GM18870 (cell line): ENCODE results near the gene AKAP13.

ENCODE experiments used
- ATAC-seq: cut with Tn5 transposase; IDR thresholded peaks from one replicate; pipeline ENCODE4 v1.9.1; 2021; ENCODE audit warnings: moderate library complexity; ENCODE audit not compliant: unreplicated experiment

Gene AKAP13

DNA sequence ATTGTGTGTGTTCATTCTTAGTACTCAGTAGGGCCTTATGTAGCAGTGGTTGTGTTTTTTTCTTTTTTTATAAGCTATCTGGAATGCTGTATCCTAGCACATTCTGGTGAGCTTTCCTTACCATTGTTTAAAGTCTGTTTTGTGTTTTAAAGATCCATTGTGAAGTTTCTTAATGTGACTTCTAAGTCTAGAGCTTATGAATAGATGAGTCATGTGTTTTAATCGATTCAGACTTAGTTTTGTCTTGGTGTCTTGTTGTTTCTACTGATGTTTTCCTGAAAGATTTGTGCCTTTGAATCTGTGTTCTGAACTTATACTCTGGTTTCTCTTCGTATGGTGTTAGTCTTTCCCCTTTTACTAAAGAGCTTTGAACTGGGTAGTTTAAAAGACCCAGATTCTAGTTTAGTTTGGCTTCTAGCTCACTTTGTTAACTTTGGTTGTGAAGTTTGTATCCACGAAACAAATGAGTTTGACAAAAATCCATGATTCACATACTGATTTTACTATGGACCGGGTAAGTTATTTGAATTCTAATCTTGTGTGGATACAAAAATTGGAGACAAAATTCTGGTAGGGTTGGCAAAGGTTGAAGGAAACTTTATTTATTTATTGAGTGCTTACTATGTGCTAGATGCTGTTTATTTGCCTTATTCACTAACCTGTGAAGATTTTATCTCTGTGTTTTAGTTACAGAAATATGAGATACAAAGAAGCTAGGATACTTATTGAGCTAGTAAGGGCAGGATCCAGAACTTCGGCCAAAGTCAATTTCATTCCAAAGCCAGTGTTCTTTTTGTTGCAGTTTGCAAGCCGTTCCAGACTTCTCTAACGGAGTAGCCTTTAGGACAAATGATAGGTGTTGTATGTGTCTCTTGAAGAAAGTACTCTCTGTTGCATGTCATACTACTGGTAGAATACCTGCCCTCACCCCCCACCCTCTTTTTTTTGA is 24.8 kb downstream of the AKAP13 start:
- ATAC-seq, result no peak

DNA sequence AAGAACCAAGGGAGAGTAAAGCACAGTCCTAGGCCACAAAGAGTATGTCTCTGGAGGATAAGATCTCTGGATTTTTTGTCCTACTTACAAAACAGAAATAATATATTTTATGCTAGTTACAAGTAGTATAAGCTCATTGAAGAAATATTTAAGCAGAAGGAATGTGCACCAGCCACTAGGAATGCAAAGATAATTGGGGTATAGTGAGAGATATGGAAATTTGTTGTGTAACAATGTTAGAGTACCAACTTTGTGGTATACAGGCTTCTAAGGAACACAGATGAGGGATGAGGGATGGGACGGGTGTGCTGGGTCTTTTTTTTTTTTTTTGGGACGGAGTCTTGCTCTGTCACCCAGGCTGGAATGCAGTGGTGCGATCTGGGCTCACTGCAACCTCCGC is 26.5 kb downstream of the AKAP13 start:
- no peak for ATAC-seq

DNA sequence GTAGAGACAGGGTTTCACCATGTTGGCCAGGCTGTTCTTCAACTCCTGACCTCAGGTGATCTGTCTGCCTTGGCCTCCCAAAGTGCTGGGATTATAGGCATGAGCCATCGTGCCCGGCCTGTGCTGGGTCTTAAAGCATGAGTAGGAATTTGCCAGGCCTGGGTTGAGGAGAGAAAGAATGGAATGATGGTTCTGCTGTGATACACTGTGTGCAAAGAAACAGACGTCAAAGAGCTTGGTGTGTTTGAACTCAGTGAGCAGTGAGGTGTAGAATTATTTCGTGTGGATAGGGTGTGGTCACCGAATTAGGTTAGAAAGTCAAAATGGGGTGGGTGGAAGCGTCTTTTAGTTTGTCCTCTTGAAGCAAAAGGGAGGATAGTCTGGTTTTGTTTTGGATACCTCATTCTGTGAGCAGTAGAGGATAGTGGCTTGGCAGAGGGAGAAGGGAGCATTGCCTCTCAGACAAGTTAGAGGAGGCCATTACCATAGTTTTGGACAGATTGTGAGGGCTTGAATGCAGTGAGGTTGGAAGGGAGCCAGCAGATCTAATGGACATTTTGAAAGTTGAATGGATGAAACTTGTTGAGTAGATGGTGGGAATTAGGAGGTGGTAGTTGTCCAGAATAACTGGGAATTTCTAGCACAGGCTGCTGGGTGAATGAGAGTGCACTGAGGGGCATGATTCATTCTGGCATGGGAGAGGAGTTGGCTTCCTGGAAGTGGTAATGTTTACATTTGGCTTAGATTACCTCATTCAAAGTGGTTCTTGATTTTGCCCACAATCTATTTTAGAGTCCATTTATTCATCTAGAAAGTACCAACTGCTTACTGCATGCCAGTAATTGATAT is 27.2 kb downstream of the AKAP13 start:
- peak; percentile 68 for ATAC-seq

DNA sequence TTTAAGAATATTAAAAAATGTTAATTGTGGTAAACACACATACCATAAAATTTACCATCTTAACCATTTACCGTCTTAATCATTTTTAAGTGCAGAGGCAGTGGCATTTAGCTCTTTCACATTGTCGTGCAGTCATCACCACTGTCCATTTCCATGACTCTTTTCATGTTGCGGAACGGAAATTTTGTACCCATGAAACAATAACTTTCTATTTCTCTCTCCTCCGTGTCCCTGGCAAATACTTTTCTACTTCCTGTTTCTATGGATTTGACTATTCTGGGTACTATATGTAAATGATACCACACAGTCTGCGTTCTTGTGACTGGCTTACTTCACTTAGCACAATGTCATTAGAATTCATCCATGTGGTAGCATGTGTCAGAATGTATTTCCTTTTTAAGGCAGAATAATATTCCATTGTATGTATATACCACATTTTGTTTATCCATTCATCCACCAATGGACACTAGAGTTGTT is 27.9 kb downstream of the AKAP13 start:
- peak; percentile 56 for ATAC-seq

DNA sequence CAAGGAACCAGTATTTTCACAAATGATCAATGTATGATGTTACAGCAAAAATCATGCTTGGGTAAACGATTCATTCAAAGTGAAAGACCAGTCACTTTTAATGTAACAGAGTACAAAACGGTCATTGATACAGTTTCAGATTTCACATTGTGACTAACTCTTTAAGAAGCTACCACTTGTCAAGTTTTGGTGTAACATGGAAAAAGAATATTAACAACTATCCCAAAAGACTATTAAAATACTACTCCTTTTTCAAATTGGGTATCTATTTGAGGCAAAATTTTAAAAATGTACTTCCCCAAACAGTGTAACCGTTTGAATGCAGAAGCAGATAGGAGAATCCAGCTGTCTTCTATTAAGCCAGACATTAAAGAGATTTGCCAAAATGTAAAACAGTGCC is 31.7 kb downstream of the AKAP13 start:
- no peak for ATAC-seq

DNA sequence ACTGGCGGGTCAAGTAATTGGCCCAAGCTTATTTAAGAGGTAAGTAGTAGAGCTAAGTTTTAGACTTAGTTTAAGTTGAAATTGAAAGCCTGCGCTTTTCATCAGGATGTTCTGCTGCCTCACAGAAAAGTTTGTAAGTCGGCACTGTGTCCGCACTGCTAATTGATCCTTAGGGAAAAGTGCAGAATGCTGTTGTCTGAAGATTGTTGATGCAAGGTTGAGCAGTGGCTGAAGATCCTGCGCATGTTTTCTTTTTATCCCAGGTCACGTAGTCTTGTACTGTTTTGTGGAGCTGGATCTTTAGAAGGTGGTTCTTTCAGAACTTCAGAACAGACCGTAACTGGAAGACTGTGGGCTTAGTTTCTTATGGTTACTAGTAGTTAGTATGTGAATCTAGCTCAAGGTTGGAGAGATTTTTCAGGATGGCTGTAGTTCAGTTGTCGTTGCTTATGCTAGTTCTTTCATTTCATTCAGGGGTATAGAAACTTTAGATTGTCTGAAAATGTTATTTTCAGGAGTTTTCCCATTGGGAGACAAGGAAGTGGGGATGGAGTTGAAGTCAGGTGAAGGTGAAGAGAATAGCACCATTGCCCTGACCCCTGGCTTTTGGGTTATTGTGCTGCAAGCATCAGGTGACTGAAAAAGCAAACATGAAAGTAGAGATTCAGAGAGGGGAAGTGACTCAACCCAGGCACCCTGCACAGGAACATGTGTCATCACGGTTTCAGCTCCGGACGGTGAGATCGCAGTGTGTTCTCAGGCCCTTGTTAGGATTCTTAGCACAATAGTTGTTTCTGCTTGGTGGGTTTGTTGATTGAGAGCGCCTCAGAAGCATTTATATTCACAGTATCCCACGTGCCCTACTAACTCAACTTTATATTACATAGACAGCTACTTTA is 32.8 kb downstream of the AKAP13 start:
- peak; percentile 98 for ATAC-seq

DNA sequence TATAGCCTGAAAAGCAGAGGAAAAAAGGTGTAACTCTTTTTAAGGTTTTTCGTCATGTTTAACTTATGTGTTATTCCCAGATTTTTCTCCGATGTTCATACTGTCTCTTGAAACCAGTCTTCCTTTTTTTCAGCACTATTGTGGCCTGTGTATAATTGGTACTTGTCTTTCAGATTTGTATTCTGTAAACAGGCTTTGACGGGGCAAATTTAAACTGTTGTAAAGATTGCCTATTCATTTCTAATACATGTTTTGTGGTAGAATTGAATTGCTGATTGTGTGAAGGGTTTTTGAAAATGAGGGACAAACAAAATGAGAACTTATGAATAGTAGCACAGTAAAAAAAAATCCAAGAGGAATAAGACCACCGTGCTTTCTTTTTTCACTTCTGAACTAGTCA is 33.6 kb downstream of the AKAP13 start:
- ATAC-seq, result no peak

DNA sequence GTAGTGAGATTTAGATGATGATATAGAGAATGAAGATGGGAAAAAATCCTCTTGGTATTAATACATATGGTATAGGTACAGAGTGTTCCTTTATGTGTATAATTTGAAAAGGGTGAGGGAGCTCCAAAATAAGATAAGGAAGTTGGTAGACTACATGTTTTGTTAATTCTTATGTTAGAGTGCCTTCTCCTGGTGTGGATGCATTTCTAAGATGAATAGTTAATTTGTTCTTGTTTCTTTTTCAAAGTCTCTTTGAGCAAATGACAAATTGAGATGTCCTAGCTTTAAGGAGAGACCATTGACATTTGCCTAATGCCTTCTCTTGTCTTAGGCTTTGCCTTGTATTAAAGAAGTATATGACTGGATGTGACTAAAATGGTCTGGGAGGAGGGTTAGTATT is 34.1 kb downstream of the AKAP13 start:
- ATAC-seq, result no peak

DNA sequence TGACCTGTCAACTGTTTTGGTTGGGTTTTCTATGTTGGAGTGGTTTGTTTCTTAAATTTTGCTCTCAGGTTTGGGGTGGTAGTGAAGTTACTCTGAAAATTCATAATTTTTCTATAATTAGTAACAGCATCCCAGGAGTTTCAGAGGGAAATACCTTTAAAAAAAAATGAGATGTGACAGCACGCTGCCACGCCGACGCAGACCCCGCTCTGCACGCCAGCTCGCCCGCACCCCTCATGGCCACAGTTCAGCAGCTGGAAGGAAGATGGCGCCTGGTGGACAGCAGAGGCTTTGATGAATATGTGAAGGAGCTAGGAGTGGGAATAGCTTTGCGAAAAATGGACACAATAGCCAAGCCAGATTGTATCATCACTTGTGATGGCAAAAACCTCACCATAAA is 34.6 kb downstream of the AKAP13 start:
- ATAC-seq, result no peak

DNA sequence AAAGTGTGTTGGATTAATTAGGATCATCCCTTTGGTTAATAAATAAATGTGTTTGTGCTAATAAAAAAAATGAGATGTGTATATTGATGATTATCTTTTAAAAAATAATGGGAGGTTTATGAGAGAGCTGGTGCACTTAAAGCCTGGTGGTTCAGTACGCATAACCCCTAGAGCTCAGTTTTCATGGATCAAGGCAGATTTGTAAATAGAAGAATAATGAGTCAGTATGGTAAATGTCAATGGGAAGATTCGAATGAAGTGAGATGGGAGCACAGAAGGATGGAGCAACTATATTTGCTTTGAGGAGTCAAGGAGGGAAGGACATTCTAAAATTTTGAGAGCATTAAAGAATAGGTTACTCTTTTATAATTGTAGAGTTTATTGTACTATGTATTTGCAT is 35.4 kb downstream of the AKAP13 start:
- ATAC-seq, result no peak

DNA sequence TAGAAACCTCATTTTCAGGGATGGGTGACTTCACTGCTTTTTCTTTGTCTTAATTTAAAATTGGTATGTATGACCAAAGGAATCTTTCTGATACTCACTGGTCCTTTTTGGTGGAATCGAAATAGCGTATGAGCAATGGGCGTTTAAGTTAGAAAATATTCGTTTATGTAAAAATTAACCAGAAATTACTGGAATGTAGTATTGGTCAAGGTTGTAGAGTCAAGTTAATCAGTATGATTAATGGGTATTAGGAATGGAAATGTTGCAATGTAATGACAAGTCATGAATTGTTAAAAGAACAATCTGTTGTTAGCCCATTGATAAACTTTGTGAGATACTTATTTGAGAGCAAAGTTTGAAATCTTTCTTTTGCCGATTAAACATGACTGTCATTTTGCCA is 36.9 kb downstream of the AKAP13 start:
- ATAC-seq, result no peak

DNA sequence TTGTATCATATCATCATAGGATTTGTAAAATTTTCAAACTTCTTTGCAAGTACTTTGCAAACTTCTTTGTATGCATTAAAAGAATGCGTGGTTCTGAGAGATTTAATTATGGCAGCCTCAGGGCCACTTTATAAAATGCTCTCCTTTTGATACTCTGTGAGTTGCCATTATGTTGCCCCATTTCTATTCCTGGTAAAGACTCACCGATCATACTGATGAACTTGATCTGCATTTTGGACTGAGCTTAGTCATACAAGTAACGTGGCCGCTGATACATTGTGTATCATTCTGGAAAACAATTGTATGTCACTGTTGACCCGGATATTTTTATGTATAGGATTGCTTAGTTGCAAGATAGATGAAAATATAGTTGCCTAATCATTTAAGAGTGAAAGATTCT is 38.8 kb downstream of the AKAP13 start:
- no peak for ATAC-seq

DNA sequence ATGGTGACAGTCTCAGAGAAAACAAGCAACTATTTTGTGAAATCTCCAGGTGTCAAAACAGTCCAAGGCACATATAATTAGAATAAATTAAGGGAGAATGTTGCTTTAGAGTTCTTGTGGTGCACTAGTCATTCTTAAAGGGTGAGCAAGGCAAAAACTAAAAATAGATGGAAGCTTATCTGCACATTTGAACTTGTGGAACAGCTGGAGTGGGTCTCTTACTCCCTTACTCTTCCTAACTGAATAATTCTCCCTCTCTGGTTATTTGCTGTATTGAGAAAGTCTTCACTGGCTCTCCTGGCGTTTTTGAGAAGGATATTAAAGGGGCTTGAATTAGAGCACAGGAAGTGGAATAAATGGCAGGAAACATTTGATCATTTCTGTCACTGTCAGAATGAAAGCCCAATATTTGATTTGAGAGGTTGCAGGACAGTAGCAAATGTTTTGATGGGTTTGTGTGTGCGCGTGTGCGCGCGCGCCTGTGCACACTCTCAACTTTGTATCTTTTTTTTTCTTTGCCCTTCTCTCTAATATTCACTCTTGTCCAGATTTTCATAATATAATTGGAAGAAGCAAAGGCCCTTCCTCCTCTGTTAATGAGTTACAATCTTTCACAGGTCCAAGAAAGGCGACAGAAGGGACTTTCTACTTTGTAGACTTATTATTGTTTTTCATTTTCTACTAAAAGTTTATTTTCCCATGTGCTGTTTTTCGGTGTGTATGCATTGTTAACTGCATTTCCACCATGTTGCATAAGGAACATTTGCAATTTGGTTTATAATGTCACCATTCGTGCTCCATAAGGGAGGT is 40.9 kb downstream of the AKAP13 start:
- no peak for ATAC-seq

DNA sequence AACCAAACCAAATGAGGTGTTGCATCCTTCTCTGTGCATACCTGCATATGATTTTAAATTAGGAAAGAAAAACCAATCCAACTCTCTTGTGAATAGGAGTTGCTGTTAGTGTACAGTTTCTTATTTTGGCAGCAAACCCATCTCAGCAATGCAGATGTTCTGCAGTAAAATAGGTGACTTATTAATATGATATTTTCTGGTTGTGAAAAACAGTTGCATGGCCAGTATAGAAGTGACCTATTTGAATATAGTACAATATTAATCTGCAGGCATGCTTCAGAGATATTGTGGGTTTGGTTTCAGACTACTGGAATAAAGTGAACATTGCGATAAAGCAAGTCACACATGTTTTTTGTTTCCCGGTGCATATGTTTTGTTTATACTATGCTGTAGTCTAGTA is 42.2 kb downstream of the AKAP13 start:
- no peak for ATAC-seq

DNA sequence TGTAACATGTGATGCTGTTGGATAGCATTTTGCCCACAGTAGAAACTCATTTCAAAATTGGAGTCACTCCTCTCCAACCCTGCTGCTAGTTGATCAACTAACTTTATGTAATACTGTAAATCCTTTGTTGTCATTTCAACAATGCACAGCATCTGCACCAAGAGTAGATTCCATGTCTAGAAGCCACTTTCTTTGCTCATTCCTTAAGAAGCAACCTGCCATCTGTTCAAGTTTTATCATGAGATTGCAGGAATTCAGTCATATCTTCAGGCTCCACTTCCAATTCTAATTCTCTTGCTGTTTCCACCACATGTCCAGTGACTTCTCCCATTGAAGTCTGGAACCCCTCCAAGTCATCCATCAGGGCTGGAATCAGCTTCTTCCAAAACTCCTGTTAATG is 42.9 kb downstream of the AKAP13 start:
- no peak for ATAC-seq

DNA sequence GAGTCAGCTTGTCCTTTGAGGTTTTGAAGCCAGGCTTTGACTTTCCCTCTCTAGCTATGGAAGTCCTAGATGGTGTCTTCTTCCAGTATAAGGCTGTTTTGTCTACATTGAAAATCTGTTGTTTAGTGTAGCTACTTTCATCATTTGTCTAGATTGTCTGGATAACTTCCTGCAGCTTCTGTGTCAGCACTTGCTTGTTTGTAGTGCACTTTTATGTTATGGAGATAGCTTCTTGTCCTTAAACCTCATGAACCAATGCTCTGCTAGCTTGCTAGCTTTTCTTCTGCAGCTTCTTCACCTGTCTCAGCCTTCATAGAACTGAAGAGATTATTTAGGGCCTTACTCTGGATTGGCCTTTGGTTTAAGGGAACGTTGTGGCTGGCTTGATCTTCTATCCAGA is 43.8 kb downstream of the AKAP13 start:
- ATAC-seq, result no peak

DNA sequence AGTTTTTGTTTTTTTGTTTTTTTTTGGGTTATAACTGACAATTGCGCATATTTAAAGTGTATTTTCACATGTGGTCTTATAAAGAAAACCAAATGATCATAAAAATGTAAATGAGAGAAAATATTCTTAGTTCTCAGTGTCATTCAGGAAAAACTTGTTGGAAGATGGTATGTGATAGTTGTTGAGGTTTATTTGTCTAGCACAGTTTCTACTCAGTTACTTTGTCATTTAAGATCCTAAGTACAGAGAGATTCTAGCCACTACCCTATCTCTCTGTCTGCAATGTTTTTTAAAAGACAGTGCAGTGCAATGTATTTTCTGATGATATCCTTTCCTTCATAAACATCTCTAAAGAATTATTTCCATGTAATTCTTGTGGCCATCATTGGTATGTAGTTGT is 46.1 kb downstream of the AKAP13 start:
- ATAC-seq, result no peak

DNA sequence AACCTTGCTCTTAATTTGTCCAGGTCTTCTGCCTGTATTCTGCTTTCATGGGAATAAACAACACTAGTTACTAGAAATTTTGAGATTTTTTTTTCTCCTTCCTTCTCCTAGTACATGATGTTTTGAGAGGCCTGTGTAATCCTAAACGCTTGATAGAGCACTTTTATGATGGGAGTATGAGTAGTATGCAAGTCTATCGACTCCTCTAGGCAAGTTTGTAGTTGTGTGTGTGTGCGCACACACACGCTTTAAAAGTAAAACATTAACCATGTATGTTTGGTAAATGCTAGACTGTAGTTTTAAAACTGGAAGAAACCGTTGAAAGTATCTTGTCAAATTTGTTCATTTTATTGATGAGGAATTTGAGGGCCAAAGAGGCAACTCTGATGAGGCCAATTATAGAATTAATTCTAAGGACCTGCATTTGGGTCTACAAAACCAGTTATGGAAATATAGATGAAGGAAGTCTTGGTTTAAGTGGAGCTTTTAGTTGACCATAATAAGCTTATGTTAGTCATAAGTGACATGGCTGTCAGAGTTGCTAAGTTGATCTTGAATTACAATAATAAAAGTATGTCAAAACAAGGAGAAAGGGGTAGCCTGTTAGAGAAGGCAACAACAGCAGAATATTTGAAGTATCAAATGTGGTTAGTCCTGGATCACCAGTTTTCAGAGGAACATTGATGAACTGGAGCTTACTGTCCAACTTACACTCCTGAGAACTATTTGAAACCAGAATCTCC is 47.1 kb downstream of the AKAP13 start:
- ATAC-seq, result no peak

DNA sequence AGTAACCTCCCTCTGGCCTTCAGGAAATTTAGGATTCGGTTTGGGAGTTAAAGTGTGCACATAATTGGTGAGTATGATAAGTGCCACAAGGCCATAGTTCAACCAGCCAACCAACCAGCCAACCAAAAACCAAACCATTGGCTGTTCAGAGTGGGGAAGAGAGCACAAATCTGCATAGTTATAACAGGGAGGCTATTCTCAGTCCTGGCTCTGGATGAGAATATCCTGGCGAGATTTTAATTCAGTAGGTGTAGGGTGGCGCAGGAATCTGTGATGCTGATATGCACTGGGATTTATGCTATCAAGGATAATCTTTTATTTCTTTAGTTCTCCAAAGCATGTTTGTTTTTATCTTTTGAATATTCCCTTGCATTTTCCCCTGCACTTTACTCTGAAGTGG is 49.1 kb downstream of the AKAP13 start:
- no peak for ATAC-seq
